Uterus (tissue), 4 donors: Measurements from ENCODE around the gene LRRC15. TPM values are rescaled to one million over a fixed set of nuclear protein-coding genes. Genes with fewer than 3 reads are reported as not detected.
A peak's percentile ranks its signal among the peaks of the same experiment; 100 is the strongest.

Experiments
- DNase-seq, 2 donors: peaks; one replicate each; pipeline ENCODE4 v3.0.0-alpha.2; 2019 to 2020
- H3K27ac ChIP-seq, 2 donors: fragments of 200-600 bp; sonication (generic); 1 replicate in 1 of 2; 2 replicates in 1 of 2; pipeline ENCODE4 v1.5.1; 2016 to 2018
- H3K27me3 ChIP-seq, 2 donors: fragments of 200-600 bp; sonication (generic); one replicate each; pipeline ENCODE4 v1.5.1; 2018 to 2019; ENCODE audit warnings: control low read depth in 1 of 2
- H3K36me3 ChIP-seq, 2 donors: fragments of 200-600 bp; sonication (generic); one replicate each; pipeline ENCODE4 v1.5.1; 2019; ENCODE audit warnings: control low read depth in 1 of 2
- H3K4me1 ChIP-seq, 2 donors: fragments of 200-600 bp; sonication (generic); one replicate each; pipeline ENCODE4 v1.5.1; 2018 to 2019; ENCODE audit warnings: control low read depth in 1 of 2
- H3K4me3 ChIP-seq, 2 donors: fragments of 200-600 bp; sonication (generic); 1 replicate in 1 of 2; 2 replicates in 1 of 2; pipeline ENCODE4 v1.5.1; 2018 to 2019; ENCODE audit warnings: mild to moderate bottlenecking in 1 of 2
- H3K9me3 ChIP-seq, 2 donors: fragments of 200-600 bp; sonication (generic); one replicate each; pipeline ENCODE4 v1.5.1; 2019; ENCODE audit warnings: control low read depth in 1 of 2
- CTCF ChIP-seq, 4 experiments: fragments of 200-600 bp in 2 of 4; fragments of 450-650 bp in 2 of 4; sonication (generic) in 2 of 4; IDR thresholded peaks; one replicate each; pipeline ENCODE4 v1.5.1; 2016 to 2019; ENCODE audit warnings: antibody characterized with exemption in 4 of 4, mild to moderate bottlenecking in 2 of 4, moderate library complexity in 1 of 4
- POLR2A ChIP-seq, 2 donors: fragments of 450-650 bp; IDR thresholded peaks; one replicate each; pipeline ENCODE4 v1.6.1; 2016; ENCODE audit warnings: antibody characterized with exemption in 2 of 2, mild to moderate bottlenecking in 1 of 2, moderate library complexity in 1 of 2
- intact Hi-C: fragments of 100-400 bp; cut with DNase I; formaldehyde crosslinking; loops from one replicate; pipeline ENCODE4 v1.15.1; 2023; ENCODE audit warnings: low total_unique reads
- total RNA-seq, 4 donors: library from RNA; depleted of rRNA in 3 of 4; stranded (reverse); fragments of >200 nt in 3 of 4; gene quantifications; one replicate each; pipeline versions ENCODE4 v1.1.0 to v1.2.4, GENCODE V29; 2014 to 2023
- donor health status: DM: yes; HTN: yes; CAD: no.

The LRRC15 gene
- total RNA-seq, 4 donors from 2014 or later = under 0.01 to 0.59 TPM; not detected in 2

GRCh38 chr3:194404365-194405140 lies 35.0 kb upstream of the LRRC15 start:
- no peak overlapping the region for H3K27ac ChIP-seq
- no peaks in the 10 kb centered on the region for H3K4me1 ChIP-seq
- DNase-seq = no peak
- no peak overlapping the region for H3K4me3 ChIP-seq
- no peaks in the 10 kb centered on the region for H3K27me3 ChIP-seq
- no peak for TF ChIP-seq POLR2A (IDR thresholded peaks at IDR 0.05)
- peak; percentile 55 to 71 (median 62) for TF ChIP-seq CTCF (IDR thresholded peaks at IDR 0.05)
- no peaks in the 10 kb centered on the region for H3K9me3 ChIP-seq
- no peaks in the 10 kb centered on the region for H3K36me3 ChIP-seq
- intact Hi-C loops = no loop called here

- no peak overlapping the region for H3K27ac ChIP-seq
- no peaks in the 10 kb centered on the region for H3K27me3 ChIP-seq
- no peaks in the 10 kb centered on the region for H3K9me3 ChIP-seq
- no peak overlapping the region for H3K4me3 ChIP-seq
- no peak for DNase-seq
- H3K4me1 ChIP-seq = peaks cover 0 to 6% of the 10 kb centered on the region in 2 donors
- no peaks in the 10 kb centered on the region for H3K36me3 ChIP-seq
- intact Hi-C loops = no loop called here
- no peak for TF ChIP-seq POLR2A (IDR thresholded peaks at IDR 0.05)
These were observed 32.4 kb upstream of the LRRC15 start for GRCh38 chr3:194401868-194402329.

- Histone ChIP-seq H3K27me3 (no peaks in the 10 kb centered on the region), H3K9me3 (no peaks in the 10 kb centered on the region), H3K36me3 (no peaks in the 10 kb centered on the region), H3K4me3 (no peak overlapping the region), H3K4me1 (peaks cover 0 to 8% of the 10 kb centered on the region in 2 donors), H3K27ac (no peak overlapping the region)
- no peak for DNase-seq
- intact Hi-C loops = no loop called here
- TF ChIP-seq CTCF (IDR thresholded peaks at IDR 0.05) (no peak), POLR2A (IDR thresholded peaks at IDR 0.05) (no peak)
These were observed 31.8 kb upstream of the LRRC15 start for GRCh38 chr3:194401346-194401745.

GRCh38 chr3:194399874-194400411 lies 30.4 kb upstream of the LRRC15 start:
- H3K36me3 ChIP-seq = no peaks in the 10 kb centered on the region
- no peak overlapping the region for H3K4me3 ChIP-seq
- intact Hi-C loops = no loop called here
- H3K4me1 ChIP-seq = peaks cover 0 to 8% of the 10 kb centered on the region in 2 donors
- TF ChIP-seq CTCF (IDR thresholded peaks at IDR 0.05) (no peak), POLR2A (IDR thresholded peaks at IDR 0.05) (no peak)
- no peak for DNase-seq
- H3K27me3 ChIP-seq = no peaks in the 10 kb centered on the region
- H3K27ac ChIP-seq = no peak overlapping the region
- no peaks in the 10 kb centered on the region for H3K9me3 ChIP-seq

GRCh38 chr3:194399166-194399565 lies 29.6 kb upstream of the LRRC15 start, which contains the start of gene GP5:
Gene GP5, minus strand, starts transcription at chr3:194399266. Its CDS starts 984 bp downstream, at chr3:194398282.
- no peak for DNase-seq
- Histone ChIP-seq H3K27me3 (no peaks in the 10 kb centered on the region), H3K27ac (no peak within 1 kb of the TSS), H3K9me3 (no peaks in the 10 kb centered on the region), H3K36me3 (no peaks in the 10 kb centered on the region), H3K4me1 (peaks cover 0 to 8% of the 10 kb centered on the region in 2 donors), H3K4me3 (peak within 1 kb of the TSS in 1 of 2 donors; percentile 2)
- TF ChIP-seq POLR2A (IDR thresholded peaks at IDR 0.05) = no peak
- no peak for TF ChIP-seq CTCF (IDR thresholded peaks at IDR 0.05)
- intact Hi-C loops = no loop called here
